Measurements from ENCODE around the gene KRT5. TPM values are rescaled to one million over a fixed set of nuclear protein-coding genes. Genes with fewer than 3 reads are reported as not detected.

Gene KRT5
- polyA plus RNA-seq, 1 of the 3 experiments (the other 2 are of a cell fraction) = not detected

DNA sequence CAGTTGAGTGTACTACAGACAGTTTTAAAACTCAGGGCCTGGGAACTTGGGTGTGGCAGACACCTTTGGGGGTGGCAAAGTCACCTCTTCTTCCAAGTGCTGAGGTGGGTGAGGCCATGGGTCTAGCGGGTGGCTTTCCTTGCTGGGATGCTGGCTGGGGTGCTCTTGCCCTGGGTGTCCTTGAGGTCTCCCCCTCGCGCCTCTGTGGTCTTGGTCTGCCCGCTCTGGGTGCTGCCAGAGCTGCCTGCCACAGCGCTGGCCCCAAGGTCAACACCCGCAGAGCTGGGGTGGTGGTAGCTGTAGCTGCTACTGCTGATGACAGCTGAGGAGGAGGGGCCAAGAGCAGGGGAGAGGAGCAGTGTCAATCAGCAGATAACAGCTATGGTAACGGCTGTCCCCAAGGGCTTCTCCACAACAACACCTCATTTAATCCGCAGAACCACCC, 46.7 kb upstream of the KRT5 start:
- TF ChIP-seq, protein P1, sequence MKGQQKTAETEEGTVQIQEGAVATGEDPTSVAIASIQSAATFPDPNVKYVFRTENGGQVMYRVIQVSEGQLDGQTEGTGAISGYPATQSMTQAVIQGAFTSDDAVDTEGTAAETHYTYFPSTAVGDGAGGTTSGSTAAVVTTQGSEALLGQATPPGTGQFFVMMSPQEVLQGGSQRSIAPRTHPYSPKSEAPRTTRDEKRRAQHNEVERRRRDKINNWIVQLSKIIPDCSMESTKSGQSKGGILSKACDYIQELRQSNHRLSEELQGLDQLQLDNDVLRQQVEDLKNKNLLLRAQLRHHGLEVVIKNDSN (IDR thresholded peaks at IDR 0.05; ENCODE audit: borderline replicate concordance, low read depth) = no peak
- TF ChIP-seq FOSL2 (IDR thresholded peaks at IDR 0.05; ENCODE audit: borderline replicate concordance, low read depth) = no peak
- TF ChIP-seq CHD2 (IDR thresholded peaks at IDR 0.05; ENCODE audit: low read length, partially characterized antibody) = no peak
- TF ChIP-seq SMC3 (IDR thresholded peaks at IDR 0.05; ENCODE audit: low read depth, low read length) = no peak
- TF ChIP-seq, protein P2, sequence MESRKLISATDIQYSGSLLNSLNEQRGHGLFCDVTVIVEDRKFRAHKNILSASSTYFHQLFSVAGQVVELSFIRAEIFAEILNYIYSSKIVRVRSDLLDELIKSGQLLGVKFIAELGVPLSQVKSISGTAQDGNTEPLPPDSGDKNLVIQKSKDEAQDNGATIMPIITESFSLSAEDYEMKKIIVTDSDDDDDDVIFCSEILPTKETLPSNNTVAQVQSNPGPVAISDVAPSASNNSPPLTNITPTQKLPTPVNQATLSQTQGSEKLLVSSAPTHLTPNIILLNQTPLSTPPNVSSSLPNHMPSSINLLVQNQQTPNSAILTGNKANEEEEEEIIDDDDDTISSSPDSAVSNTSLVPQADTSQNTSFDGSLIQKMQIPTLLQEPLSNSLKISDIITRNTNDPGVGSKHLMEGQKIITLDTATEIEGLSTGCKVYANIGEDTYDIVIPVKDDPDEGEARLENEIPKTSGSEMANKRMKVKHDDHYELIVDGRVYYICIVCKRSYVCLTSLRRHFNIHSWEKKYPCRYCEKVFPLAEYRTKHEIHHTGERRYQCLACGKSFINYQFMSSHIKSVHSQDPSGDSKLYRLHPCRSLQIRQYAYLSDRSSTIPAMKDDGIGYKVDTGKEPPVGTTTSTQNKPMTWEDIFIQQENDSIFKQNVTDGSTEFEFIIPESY (IDR thresholded peaks at IDR 0.05; ENCODE audit: borderline replicate concordance, low read depth) = no peak
- TF ChIP-seq, protein P3, sequence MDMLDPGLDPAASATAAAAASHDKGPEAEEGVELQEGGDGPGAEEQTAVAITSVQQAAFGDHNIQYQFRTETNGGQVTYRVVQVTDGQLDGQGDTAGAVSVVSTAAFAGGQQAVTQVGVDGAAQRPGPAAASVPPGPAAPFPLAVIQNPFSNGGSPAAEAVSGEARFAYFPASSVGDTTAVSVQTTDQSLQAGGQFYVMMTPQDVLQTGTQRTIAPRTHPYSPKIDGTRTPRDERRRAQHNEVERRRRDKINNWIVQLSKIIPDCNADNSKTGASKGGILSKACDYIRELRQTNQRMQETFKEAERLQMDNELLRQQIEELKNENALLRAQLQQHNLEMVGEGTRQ (IDR thresholded peaks at IDR 0.05; ENCODE audit: borderline replicate concordance, low read depth, low read length) = no peak
- no peak for TF ChIP-seq JUND (IDR thresholded peaks at IDR 0.05)
- TF ChIP-seq FOXJ3 (CRISPR knock-in tag; IDR thresholded peaks at IDR 0.05) = no peak
- TF ChIP-seq NRF1 (IDR thresholded peaks at IDR 0.05; ENCODE audit: low read depth, low read length) = no peak
- TF ChIP-seq EP300 (IDR thresholded peaks at IDR 0.05; ENCODE audit: borderline replicate concordance in 1 of 2, low read depth in 1 of 2, low read length in 1 of 2) = no peak
- TF ChIP-seq, protein P4, sequence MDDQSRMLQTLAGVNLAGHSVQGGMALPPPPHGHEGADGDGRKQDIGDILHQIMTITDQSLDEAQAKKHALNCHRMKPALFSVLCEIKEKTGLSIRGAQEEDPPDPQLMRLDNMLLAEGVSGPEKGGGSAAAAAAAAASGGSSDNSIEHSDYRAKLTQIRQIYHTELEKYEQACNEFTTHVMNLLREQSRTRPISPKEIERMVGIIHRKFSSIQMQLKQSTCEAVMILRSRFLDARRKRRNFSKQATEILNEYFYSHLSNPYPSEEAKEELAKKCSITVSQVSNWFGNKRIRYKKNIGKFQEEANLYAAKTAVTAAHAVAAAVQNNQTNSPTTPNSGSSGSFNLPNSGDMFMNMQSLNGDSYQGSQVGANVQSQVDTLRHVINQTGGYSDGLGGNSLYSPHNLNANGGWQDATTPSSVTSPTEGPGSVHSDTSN (IDR thresholded peaks at IDR 0.05) = no peak
- no peak for TF ChIP-seq EZH2phosphoT487 (IDR thresholded peaks at IDR 0.05; ENCODE audit: borderline replicate concordance, low read depth)
- DNase-seq = no peak
- no peaks in the 10 kb centered on the region for H3K9me2 ChIP-seq
- H3K27ac ChIP-seq (ENCODE audit: low read depth in 2 of 2, low read length in 1 of 2) = no peak overlapping the region
- no peaks in the 10 kb centered on the region for H3F3A ChIP-seq (replicated peaks; ENCODE audit: insufficient read depth)
- H3K36me3 ChIP-seq (replicated peaks in 1 of 2; ENCODE audit: control insufficient read depth in 1 of 2, insufficient read depth in 2 of 2, low read length in 1 of 2) = no peaks in the 10 kb centered on the region
- no peaks in the 10 kb centered on the region for H3K79me2 ChIP-seq (ENCODE audit: insufficient read depth)
- H3K9me3 ChIP-seq = no peaks in the 10 kb centered on the region
- ChIA-PET CTCF (interaction anchor here (1.4 to 1.7 kb wide), 2 partner anchors 313 to 318 kb away, joined by 5 to 6 read pairs; no protein-coding TSS in a partner anchor), POLR2A (no interaction called here)
- no peaks in the 10 kb centered on the region for H4K20me1 ChIP-seq (ENCODE audit: insufficient read depth)
- no peaks in the 10 kb centered on the region; a peak in 1 of 4 replicates for H3K4me1 ChIP-seq (ENCODE audit: control insufficient read depth in 1 of 2, insufficient read depth in 2 of 2, low read depth in 1 of 2, low read length in 1 of 2)
- no peak overlapping the region for H3K4me2 ChIP-seq
- no peak overlapping the region for H3K4me3 ChIP-seq (ENCODE audit: low read depth in 2 of 2, low read length in 1 of 2)
- WGBS (ENCODE audit: low lambda C conversion rate) = 59% methylated on average over 3 of the region's 8 CpGs
- peaks cover 60% of the 10 kb centered on the region for H3K27me3 ChIP-seq (ENCODE audit: insufficient read depth)
- H2AFZ ChIP-seq (ENCODE audit: low read depth) = no peak overlapping the region
- H3K9ac ChIP-seq = no peak overlapping the region

All from SK-N-SH (cell line).